Activated effector memory CD4-positive, alpha-beta T cell treated with Interleukin-2 at 50 U/mL for 16 hours (primary cell): ENCODE results near the gene EXD3.

Source experiments
- DNase-seq: peaks from one replicate; pipeline ENCODE4 v3.0.0-alpha.2; 2020

Gene EXD3

GRCh38 chr9:137446851-137447471, 24.0 kb upstream of the EXD3 start:
- no peak for DNase-seq

DNA sequence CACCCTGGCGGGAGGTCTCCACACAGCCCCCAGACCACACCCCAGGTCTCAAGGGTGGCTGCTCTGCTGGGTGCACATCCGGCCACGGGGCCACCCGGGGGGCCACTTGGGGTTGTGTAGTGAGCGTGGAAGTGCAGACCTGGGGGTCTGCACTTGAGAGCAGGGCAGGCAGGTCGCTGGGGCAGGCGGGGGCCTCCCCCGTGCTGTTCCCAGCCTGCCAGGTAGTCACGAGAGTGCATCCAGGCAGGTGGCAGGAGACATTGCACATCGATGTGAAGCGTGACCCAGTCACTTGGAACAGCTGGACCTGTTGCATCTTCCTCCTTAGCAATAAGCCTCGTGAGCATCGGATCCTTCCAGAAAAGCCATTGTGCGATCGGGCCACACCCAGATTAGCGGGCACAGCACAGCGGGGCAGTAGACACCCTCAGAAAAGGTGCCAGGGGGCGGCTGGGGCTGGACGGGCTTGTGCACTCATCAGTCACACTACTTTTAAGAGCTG, 23.0 kb upstream of the EXD3 start:
- DNase-seq: no peak

- DNase-seq: peak; percentile 76
Measured at GRCh38 chr9:137445275-137445807, 22.4 kb upstream of the EXD3 start.

DNA sequence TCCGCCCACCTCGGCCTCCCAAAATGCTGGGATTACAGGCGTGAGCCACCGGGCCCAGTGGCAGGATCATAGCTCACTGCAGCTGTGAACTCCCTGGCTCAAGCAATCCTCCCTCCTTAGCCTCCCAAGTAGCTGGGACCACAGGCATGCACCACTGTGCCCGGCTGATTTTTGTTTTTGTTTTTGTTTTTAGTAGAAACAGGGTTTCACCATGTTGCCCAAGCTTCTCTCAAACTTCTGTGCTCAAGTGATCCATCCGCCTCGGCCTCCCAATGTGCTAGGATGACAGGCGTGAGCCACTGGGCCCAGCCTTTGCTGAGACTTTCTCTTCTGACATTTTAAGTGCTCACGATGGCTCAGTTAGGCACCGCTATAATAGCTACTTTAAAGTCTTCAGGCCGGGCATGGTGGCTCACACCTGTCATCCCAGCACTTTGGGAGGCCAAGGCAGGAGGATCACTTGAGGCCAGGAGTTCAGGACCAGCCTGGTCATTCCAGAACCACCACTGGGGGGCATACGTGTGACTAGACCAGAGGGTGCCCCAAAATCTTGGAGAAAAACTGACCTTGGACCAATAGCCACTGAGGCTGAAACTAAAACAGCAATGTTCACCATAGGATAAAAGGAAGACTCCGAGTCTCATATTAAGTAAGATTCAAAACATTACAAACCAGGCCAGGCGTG, 21.3 kb upstream of the EXD3 start:
- DNase-seq: no peak

DNA sequence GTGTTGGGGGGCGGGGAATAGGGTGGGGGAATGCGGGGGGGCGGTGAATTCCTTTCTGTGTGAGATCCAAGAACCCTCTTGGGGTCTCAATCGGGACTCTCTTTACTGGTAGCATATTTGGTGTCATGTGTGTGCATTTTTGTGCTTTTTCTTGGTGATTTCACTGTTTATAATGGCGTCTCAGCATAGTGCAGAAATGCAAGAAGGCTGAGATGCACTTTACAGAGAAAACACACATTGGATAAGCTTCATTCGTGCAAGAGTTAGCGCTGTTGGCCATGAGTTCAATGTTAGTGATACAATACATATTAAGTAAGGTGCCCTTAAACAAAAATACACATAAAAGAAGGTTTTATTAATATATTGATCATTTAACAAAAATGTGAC, 19.0 kb upstream of the EXD3 start:
- DNase-seq: no peak

- no peak for DNase-seq
Measured at GRCh38 chr9:137441289-137441934, 18.4 kb upstream of the EXD3 start, which contains the start of gene ENTPD8. TSS of gene ENTPD8 (minus strand) at chr9:137441357. CDS start at chr9:137438285, 3,072 bp downstream.

DNA sequence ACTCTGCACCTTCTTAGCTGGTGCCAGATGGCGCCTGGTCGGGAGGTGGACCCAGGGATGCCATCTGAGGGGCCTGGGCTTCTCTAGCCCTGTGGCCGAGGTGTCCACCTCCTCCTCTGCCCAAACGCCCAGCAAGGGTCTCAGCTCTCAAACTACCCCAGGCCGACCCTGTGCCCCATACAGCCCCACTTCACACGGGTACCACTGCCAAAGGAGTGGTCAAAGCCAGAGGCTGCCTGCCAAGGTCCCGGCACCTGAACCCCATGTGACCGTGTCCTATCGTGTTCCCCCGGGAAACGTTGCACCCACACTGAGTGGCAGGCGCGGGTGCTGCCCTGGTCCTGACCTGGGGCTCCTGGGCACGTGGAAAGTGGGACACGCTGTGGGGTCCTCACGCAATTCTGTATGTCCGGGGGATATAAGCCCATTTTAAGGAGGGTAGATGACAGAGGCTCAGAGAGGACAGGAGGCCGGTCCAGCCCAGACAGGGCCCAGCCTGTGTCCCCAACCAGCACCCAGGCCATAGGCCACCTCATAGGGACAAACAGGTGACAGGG, 16.3 kb upstream of the EXD3 start:
- DNase-seq: no peak

DNA sequence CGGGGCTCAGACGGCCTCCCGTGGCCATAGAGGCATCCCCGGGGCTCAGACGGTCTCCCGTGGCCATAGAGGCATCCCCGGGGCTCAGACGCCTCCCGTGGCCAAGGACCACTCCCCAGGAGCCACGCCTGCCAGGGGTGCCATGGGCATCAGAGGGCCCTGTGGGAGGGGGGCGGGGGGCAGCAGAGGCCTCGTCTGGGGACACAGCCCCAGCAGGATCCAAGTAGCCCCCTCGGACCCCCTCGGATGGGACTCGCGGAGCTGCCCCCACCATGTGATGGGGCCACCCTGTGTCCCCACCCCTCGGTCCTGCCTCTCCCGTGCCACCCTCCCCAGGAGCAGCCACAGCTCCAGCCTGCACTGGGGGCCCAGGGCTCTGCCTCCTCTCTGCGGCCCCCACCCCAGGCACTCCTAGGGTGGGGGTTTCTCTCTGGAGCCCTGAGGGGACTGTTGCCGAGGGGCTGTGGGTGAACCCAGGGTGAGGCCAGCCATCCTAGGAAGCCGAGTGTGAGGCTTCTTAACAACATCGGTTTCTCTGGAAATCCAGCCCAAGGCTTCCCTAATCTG, 15.7 kb upstream of the EXD3 start:
- DNase-seq: no peak

DNA sequence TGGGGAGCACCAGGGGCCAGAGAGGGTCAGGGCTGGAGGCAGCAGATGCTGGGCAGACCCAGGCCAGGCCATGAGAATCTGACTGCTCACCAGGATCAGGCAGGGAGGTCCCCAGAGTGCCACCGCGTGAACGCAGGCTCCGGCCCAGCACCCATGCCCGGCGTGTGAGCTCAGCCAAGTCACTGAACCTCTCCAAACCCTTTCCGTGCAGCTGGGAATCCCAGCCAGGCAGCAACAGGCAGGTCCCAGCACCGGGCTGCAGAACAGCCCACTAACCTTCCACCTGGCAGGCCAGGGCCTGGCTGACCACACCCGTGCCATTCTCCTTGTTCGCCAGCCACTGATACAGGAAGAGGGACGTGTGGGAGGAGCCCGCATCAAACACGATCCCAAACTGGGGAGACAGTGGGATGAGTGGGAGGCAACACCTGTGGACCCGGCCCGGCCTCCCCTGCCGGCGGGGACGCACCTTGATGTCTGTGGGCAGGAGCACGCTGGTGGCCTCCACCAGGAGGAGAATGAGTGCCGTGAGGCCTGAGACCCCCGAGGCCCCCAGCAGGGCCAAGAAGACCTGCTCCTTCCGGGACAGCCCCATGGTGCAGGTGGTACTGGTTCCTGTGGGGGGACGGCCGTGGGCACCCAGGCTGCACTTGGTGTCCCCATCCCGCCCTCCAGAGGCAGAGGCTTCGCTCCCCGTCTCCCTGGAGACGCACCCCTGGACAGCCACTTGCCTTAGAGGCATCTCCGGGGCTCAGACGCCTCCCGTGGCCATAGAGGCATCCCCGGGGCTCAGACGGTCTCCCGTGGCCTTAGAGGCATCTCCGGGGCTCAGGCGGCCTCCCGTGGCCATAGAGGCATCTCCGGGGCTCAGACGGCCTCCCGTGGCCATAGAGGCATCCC, 15.0 kb upstream of the EXD3 start:
- no peak for DNase-seq

GRCh38 chr9:137436761-137437600, 14.0 kb upstream of the EXD3 start:
- DNase-seq: no peak

DNA sequence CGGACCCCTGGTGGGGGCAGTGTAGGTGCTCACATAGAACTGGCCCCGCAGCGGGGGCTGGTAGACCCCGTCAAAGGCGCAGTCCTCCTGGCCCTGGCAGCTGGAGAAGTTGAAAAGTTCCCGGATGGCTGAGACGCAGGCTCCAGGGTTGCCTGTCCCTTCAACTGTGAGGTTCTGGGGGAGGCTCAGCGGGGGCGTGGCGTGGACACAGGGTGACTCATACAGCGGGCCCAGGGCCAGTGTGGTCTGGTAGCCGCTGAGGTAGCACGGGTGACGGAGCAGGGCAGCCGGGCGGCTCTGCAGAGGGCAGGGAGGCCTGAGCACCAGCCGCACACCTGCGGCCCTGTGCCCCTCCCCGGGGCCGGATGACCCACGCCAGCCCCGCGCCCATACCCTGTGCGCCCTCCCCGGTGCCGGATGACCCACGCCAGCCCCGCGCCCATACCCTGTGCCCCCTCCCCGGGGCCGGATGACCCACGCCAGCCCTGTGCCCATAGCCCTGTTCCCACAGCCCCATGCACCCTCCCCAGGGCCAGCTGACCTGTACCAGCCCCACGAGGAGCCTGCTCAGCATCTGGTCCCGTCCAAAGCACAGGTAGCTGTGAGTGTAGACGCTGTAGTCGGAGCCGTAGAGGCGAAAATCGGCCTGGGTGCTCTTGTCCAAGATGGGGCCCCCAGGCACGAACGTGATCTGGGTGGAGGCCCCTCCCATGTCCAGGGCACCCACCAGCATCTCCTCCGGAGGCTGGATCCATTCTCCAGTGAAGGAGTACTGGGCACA, 13.2 kb upstream of the EXD3 start:
- no peak for DNase-seq

- no peak for DNase-seq
Measured at GRCh38 chr9:137435381-137435891, 12.5 kb upstream of the EXD3 start.

GRCh38 chr9:137434498-137435380, 11.8 kb upstream of the EXD3 start:
- DNase-seq: no peak

DNA sequence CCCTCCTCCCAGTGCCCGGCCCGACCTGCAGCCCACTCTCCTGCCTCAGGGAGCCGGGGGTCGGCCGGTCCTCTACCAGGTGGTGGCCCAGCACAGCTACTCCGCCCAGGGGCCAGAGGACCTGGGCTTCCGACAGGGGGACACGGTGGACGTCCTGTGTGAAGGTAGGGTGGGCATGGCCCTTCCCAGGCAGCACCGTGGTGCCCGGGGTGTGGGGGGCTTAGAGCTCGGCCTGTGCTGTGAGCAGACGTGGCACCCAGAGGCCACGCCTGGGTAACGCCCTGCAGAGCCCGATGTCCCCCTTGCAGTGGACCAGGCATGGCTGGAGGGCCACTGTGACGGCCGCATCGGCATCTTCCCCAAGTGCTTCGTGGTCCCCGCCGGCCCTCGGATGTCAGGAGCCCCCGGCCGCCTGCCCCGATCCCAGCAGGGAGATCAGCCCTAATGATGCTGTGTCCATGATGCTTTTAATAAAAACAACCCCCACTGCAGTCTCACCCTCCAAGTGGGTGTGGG, 11.0 kb upstream of the EXD3 start:
- no peak for DNase-seq

GRCh38 chr9:137433349-137433915, 10.5 kb upstream of the EXD3 start:
- DNase-seq: no peak

DNA sequence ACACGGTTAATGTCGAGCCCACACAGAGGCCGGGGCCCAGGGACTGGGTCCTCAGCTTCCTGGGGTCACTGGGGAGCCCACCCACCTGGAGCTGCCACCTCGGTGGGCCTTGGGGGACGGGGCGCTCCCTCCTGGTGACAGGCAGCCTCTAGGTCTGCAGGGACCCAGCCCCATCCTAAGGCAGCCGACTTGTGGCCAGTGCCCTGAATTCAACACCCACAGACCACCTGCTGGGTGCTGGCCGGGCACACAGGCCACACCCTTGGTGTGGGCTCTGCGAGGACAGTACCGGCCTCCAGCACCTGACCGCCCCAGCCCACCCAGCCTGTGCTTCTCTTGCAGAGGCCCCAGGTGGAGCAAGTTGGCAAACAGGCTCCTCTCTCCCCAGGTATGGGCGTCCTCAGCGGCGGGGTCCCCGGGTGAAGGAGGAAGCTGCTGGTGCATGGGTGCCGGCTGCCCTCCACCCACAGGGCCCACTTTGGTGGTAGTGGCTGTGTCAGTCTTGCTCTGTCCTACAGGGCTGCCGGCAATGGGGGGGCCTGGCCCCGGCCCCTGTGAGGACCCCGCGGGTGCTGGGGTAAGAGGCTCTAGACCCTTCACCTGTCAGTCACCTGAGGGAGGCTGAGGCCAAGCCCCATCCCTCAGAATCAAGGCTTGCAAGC, 9.9 kb upstream of the EXD3 start:
- DNase-seq: no peak

- DNase-seq: no peak
Measured at GRCh38 chr9:137431416-137431931, 8.5 kb upstream of the EXD3 start.
